Measurements from ENCODE around the gene HPSE. TPM values are rescaled to one million over a fixed set of nuclear protein-coding genes. Genes with fewer than 3 reads are reported as not detected.

The HPSE gene
- total RNA-seq, 1 donor from 2014 or later: 5.5 TPM

DNA sequence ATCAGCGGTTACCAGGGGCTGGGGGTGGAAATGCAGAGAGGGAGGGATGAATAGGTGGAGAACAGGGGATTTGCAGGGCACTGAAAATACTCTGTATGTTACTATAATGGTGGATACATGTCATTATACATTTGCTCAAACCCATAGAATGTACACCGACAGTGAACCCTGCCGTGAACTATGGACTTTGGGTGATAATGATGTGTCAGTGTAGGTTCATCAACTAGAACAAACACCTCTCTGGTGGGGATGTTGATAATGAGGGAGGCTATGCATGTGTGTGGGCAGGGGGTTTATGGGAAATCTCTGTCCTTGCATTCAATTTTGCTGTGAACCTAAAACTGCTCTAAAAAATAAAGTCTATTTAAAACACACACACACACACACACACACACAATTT is 11.5 kb downstream of the HPSE start:
- intact Hi-C loops (cut with DNase I): no loop called here
- Histone ChIP-seq H3K27ac (no peak overlapping the region), H3K4me3 (no peak overlapping the region), H3K27me3 (ENCODE audit: low read depth) (no peaks in the 10 kb centered on the region), H3K9me3 (no peaks in the 10 kb centered on the region), H3K4me1 (no peaks in the 10 kb centered on the region), H3K36me3 (no peaks in the 10 kb centered on the region)
- no peak for DNase-seq
- TF ChIP-seq, protein P1, sequence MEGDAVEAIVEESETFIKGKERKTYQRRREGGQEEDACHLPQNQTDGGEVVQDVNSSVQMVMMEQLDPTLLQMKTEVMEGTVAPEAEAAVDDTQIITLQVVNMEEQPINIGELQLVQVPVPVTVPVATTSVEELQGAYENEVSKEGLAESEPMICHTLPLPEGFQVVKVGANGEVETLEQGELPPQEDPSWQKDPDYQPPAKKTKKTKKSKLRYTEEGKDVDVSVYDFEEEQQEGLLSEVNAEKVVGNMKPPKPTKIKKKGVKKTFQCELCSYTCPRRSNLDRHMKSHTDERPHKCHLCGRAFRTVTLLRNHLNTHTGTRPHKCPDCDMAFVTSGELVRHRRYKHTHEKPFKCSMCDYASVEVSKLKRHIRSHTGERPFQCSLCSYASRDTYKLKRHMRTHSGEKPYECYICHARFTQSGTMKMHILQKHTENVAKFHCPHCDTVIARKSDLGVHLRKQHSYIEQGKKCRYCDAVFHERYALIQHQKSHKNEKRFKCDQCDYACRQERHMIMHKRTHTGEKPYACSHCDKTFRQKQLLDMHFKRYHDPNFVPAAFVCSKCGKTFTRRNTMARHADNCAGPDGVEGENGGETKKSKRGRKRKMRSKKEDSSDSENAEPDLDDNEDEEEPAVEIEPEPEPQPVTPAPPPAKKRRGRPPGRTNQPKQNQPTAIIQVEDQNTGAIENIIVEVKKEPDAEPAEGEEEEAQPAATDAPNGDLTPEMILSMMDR (IDR thresholded peaks at IDR 0.05): no peak
- ATAC-seq: no peak

DNA sequence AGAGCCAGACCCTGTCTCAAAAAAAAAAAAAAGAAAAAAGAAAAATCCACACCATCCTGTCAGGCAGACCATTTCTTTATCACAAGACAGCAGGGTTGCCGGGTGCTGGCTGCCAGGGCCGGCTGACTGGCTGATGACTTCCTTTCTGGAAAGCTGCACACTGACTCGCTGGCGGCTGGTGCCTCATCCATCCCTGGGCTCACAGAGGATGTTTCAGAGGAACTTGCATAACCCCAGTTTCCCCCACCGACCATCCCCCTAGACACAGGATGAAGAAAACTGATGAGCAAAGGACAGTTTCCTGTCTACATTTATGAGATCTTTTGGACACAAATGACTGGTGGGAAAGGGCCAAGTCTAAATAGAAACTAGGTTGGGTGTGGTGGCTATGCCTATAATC is 14.1 kb downstream of the HPSE start:
- Histone ChIP-seq H3K27me3 (ENCODE audit: low read depth) (no peaks in the 10 kb centered on the region), H3K4me3 (no peak overlapping the region), H3K27ac (no peak overlapping the region), H3K36me3 (no peaks in the 10 kb centered on the region), H3K4me1 (no peaks in the 10 kb centered on the region), H3K9me3 (no peaks in the 10 kb centered on the region)
- TF ChIP-seq, protein P1 (IDR thresholded peaks at IDR 0.05): no peak
- intact Hi-C loops (cut with DNase I): no loop called here
- DNase-seq (peak; percentile 83), ATAC-seq (peak; percentile 60 to 81)

DNA sequence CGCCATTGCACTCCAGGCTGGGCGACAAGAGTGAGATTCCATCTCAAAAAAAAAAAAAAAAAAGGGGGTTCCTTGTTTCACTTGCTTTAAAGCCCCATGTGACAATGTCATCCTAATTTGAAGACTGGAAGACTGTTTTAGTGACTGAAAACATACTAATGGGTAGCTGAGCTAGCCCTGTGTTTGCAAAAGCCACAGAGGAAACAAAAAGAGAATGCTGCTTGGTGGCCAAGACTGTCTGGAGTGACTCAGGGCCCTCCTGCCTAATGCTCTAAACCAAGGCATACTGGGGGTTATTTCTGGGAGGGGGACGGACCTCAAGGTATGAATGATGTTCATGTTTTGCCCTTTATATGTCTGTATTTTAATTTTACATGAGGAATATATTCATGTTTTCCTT is 16.0 kb downstream of the HPSE start:
- no peak overlapping the region for H3K27ac ChIP-seq
- intact Hi-C loops (cut with DNase I): no loop called here
- ATAC-seq (no peak), DNase-seq (no peak)
- H3K4me1 ChIP-seq: no peaks in the 10 kb centered on the region
- no peaks in the 10 kb centered on the region for H3K27me3 ChIP-seq (ENCODE audit: low read depth)
- no peak overlapping the region for H3K4me3 ChIP-seq
- no peaks in the 10 kb centered on the region for H3K9me3 ChIP-seq
- H3K36me3 ChIP-seq: no peaks in the 10 kb centered on the region
- TF ChIP-seq, protein P1 (IDR thresholded peaks at IDR 0.05): no peak

DNA sequence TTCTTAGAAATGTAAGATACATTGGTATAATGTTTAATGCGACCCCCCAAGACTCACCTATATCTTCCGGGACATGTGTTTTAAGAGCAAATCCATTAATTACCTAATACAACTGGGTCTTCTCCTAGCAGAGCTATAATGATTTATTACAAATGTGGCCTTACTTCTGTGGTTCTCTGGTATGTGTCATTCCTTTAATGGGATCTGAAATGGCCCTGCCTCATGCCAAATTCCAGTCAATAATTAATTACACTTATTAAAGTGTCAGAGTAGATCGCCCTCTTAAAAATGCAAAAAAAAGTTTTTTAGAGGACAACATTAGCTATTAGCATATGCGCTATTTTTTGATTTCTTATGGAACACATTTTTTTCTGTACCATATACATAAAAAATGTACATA is 17.0 kb downstream of the HPSE start:
- Histone ChIP-seq H3K4me1 (no peaks in the 10 kb centered on the region), H3K9me3 (no peaks in the 10 kb centered on the region), H3K4me3 (no peak overlapping the region), H3K36me3 (no peaks in the 10 kb centered on the region), H3K27ac (no peak overlapping the region), H3K27me3 (ENCODE audit: low read depth) (no peaks in the 10 kb centered on the region)
- DNase-seq (no peak), ATAC-seq (no peak)
- intact Hi-C loops (cut with DNase I): no loop called here
- TF ChIP-seq, protein P1 (IDR thresholded peaks at IDR 0.05): no peak

DNA sequence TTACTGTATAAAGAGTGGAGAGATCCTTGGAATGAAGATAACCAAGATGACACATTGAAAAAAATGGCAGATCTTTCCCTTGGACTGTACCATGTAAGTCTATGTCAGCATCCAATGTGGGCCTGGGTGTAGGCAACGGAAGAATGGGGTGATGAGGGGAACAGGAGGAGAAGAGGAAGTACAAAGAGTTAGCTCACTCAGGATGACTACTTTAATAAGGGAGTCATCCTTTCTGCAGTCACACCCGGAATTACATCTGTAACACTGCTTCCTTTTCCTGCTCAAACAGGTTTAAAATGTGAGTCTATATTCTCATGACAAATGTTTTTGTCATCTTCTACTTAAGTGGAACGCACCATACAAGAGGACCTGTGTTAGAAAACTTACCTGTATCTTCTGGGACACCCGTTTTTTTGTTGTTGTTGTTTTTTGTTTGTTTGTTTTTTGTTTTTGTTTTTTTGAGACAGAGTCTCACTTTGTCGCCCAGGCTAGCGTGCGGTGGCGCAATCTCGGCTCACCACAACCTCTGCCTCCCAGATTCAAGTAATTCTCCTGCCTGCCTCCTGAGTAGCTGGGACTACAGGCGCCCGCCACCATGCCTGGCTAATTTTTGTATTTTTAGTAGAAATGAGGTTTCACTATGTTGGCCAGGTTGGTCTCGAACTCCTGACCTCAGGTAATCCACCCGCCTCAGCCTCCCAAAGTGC is 18.0 kb downstream of the HPSE start:
- TF ChIP-seq, protein P1 (IDR thresholded peaks at IDR 0.05): no peak
- intact Hi-C loops (cut with DNase I): no loop called here
- H3K27ac ChIP-seq: peak overlapping the region; percentile 6
- ATAC-seq (peak; percentile 53 to 78), DNase-seq (peak; percentile 47)
- no peaks in the 10 kb centered on the region for H3K27me3 ChIP-seq (ENCODE audit: low read depth)
- H3K4me1 ChIP-seq: no peaks in the 10 kb centered on the region
- no peaks in the 10 kb centered on the region for H3K9me3 ChIP-seq
- no peaks in the 10 kb centered on the region for H3K36me3 ChIP-seq
- H3K4me3 ChIP-seq: no peak overlapping the region

Measured in lower lobe of right lung (tissue), 2 donors.